Retina (tissue), 1 donor: ENCODE data around the gene SNTB2.
"Not testable (repeated sequence)": the region's sequence is repeated elsewhere in the genome, so short reads cannot be mapped to it uniquely, and the experiment has no call there.

Experiments
- DNase-seq: peaks from one replicate; pipeline ENCODE4 v3.0.0-alpha.2; 2016

Gene SNTB2

GRCh38 chr16:69294051-69294450 is 107.1 kb downstream of the SNTB2 start:
- no peak for DNase-seq

GRCh38 chr16:69296771-69297170 is 109.8 kb downstream of the SNTB2 start:
- DNase-seq = not testable (repeated sequence)

GRCh38 chr16:69298261-69298660 is 111.3 kb downstream of the SNTB2 start:
- no peak for DNase-seq

- no peak for DNase-seq
These were observed 114.2 kb downstream of the SNTB2 start for GRCh38 chr16:69301187-69301586.

GRCh38 chr16:69301861-69302260 is 114.9 kb downstream of the SNTB2 start:
- DNase-seq = no peak

GRCh38 chr16:69302301-69302700 is 115.3 kb downstream of the SNTB2 start:
- DNase-seq = no peak

GRCh38 chr16:69306031-69306430 is 119.1 kb downstream of the SNTB2 start:
- DNase-seq = no peak

- DNase-seq = no peak
These were observed 120.1 kb downstream of the SNTB2 start for GRCh38 chr16:69307091-69307490.

- no peak for DNase-seq
These were observed 120.9 kb downstream of the SNTB2 start for GRCh38 chr16:69307856-69308255.

- no peak for DNase-seq
These were observed 122.4 kb downstream of the SNTB2 start for GRCh38 chr16:69309316-69309715.

- DNase-seq = peak; percentile 97
These were observed 123.9 kb downstream of the SNTB2 start, which contains the start of gene VPS4A for GRCh38 chr16:69310653-69311532. TSS of gene VPS4A (plus strand) at chr16:69311350. CDS start at chr16:69311512, 162 bp downstream.

GRCh38 chr16:69311533-69312387 is 124.8 kb downstream of the SNTB2 start:
- peak; percentile 52 for DNase-seq

GRCh38 chr16:69313469-69313868 is 126.5 kb downstream of the SNTB2 start:
- DNase-seq = no peak

GRCh38 chr16:69314534-69314933 is 127.6 kb downstream of the SNTB2 start:
- no peak for DNase-seq

GRCh38 chr16:69315486-69316311 is 128.7 kb downstream of the SNTB2 start:
- no peak for DNase-seq

- no peak for DNase-seq
These were observed 129.7 kb downstream of the SNTB2 start for GRCh38 chr16:69316595-69317034.

- no peak for DNase-seq
These were observed 131.4 kb downstream of the SNTB2 start for GRCh38 chr16:69318177-69318910.

GRCh38 chr16:69318911-69319289 is 131.9 kb downstream of the SNTB2 start:
- DNase-seq = no peak

- DNase-seq = no peak
These were observed 132.4 kb downstream of the SNTB2 start for GRCh38 chr16:69319381-69319780.

GRCh38 chr16:69319826-69320739 is 133.1 kb downstream of the SNTB2 start:
- DNase-seq = no peak

- no peak for DNase-seq
These were observed 133.7 kb downstream of the SNTB2 start for GRCh38 chr16:69320740-69321073.
